SK-N-SH (cell line): Measurements from ENCODE around the gene NUDT19. TPM values are rescaled to one million over a fixed set of nuclear protein-coding genes. Genes with fewer than 3 reads are reported as not detected.

Experiments used
- CTCF ChIA-PET: fragments of 300-600, 350-600 bp; formaldehyde crosslinking; extraction: SDS; loops from one replicate; lab custom pipeline; 2021; lab: Yijun Ruan, JAX
- POLR2A ChIA-PET: fragments of 350-600 bp; sonication (Branson Sonifier 250); formaldehyde crosslinking; extraction: SDS; loops from one replicate; lab custom pipeline; 2020; ENCODE audit warnings: antibody characterized with exemption, inconsistent platforms; lab: Yijun Ruan, JAX
- DNase-seq: peaks from one replicate; pipeline ENCODE4 v3.0.0; 2012
- H2AFZ ChIP-seq: fragments of 200-600 bp; sonication (generic); 2 replicates; pipeline ENCODE4 v1.8.1; 2016; ENCODE audit warnings: antibody characterized with exemption, mild to moderate bottlenecking, low read depth
- H3F3A ChIP-seq: fragments of 200-600 bp; sonication (generic); replicated peaks from 2 replicates; pipeline ENCODE3; 2016; ENCODE audit warnings: antibody characterized with exemption, mild to moderate bottlenecking; ENCODE audit not compliant: insufficient read depth
- H3K27ac ChIP-seq, 2 experiments: fragments of 200-500 bp in 1 of 2; fragments of 200-600 bp in 1 of 2; sonication (Bioruptor generic) in 1 of 2; sonication (generic), shearing (Covaris generic) in 1 of 2; 2 replicates each; pipeline versions ENCODE4 v1.5.1 to v1.6.1; 2014 to 2016; ENCODE audit warnings: low read depth in 2 of 2, inconsistent platforms in 1 of 2, low read length in 1 of 2, mild to moderate bottlenecking in 1 of 2, mixed read lengths in 1 of 2
- H3K27me3 ChIP-seq: fragments of 200-600 bp; sonication (generic), shearing (Covaris generic); 2 replicates; pipeline ENCODE4 v1.6.1; 2016; ENCODE audit warnings: mixed run types; ENCODE audit not compliant: insufficient read depth
- H3K36me3 ChIP-seq, 2 experiments: fragments of 200-500 bp in 1 of 2; fragments of 200-600 bp in 1 of 2; sonication (Bioruptor generic) in 1 of 2; sonication (generic) in 1 of 2; replicated peaks in 1 of 2; 2 replicates each; pipeline versions ENCODE3 to v1.5.1; 2014 to 2016; ENCODE audit warnings: low read length in 1 of 2, mild to moderate bottlenecking in 1 of 2; ENCODE audit not compliant: insufficient read depth in 2 of 2, control insufficient read depth in 1 of 2
- H3K4me1 ChIP-seq, 2 experiments: fragments of 200-500 bp in 1 of 2; fragments of 200-600 bp in 1 of 2; sonication (Bioruptor generic) in 1 of 2; sonication (generic), shearing (Covaris generic) in 1 of 2; 2 replicates each; pipeline versions ENCODE4 v1.5.1 to v1.6.1; 2014 to 2016; ENCODE audit warnings: low read depth in 1 of 2, low read length in 1 of 2, mixed run types in 1 of 2; ENCODE audit not compliant: insufficient read depth in 2 of 2, control insufficient read depth in 1 of 2
- H3K4me2 ChIP-seq: fragments of 200-600 bp; sonication (generic), shearing (Covaris generic); 2 replicates; pipeline ENCODE4 v1.6.1; 2017; ENCODE audit warnings: mixed run types
- H3K4me3 ChIP-seq, 2 experiments: fragments of 200-500 bp in 1 of 2; fragments of 200-600 bp in 1 of 2; sonication (Bioruptor generic) in 1 of 2; sonication (generic), shearing (Covaris generic) in 1 of 2; 2 replicates each; pipeline versions ENCODE4 v1.5.1 to v1.8.1; 2014 to 2016; ENCODE audit warnings: low read depth in 2 of 2, inconsistent platforms in 1 of 2, low read length in 1 of 2, mild to moderate bottlenecking in 1 of 2, mixed read lengths in 1 of 2, moderate library complexity in 1 of 2
- H3K79me2 ChIP-seq: fragments of 200-600 bp; sonication (generic); 2 replicates; pipeline ENCODE4 v1.8.1; 2017; ENCODE audit warnings: mild to moderate bottlenecking; ENCODE audit not compliant: insufficient read depth
- H3K9ac ChIP-seq: fragments of 200-600 bp; sonication (generic); 2 replicates; pipeline ENCODE4 v1.6.1; 2017; ENCODE audit warnings: mixed run types
- H3K9me2 ChIP-seq: fragments of 200-600 bp; sonication (generic); 2 replicates; pipeline ENCODE4 v1.6.1; 2017; ENCODE audit warnings: mixed run types
- H3K9me3 ChIP-seq: fragments of 200-600 bp; sonication (generic); 2 replicates; pipeline ENCODE4 v1.6.1; 2017; ENCODE audit warnings: mixed run types, mild to moderate bottlenecking, moderate library complexity
- H4K20me1 ChIP-seq: fragments of 200-600 bp; sonication (generic); 2 replicates; pipeline ENCODE4 v1.6.1; 2017; ENCODE audit warnings: mild to moderate bottlenecking, mixed run types; ENCODE audit not compliant: insufficient read depth
- CHD2 ChIP-seq: fragments of 150-350 bp; IDR thresholded peaks from 2 replicates; pipeline ENCODE4 v1.6.1; 2018; ENCODE audit warnings: low read length; ENCODE audit not compliant: partially characterized antibody
- ELF1 ChIP-seq: IDR thresholded peaks from 2 replicates; pipeline ENCODE4 v1.4.0; 2012
- EZH2phosphoT487 ChIP-seq: fragments of 200-600 bp; sonication (generic); IDR thresholded peaks from 2 replicates; pipeline ENCODE4 v1.6.1; 2017; ENCODE audit warnings: low read depth, mixed run types, mild to moderate bottlenecking, antibody characterized with exemption, moderate library complexity, borderline replicate concordance
- FOXJ3 ChIP-seq: sonication (generic); formaldehyde crosslinking; IDR thresholded peaks from 2 replicates; pipeline ENCODE4 v1.5.1; 2020; ENCODE audit warnings: mild to moderate bottlenecking, missing genetic modification reagents
- FOXM1 ChIP-seq: IDR thresholded peaks from 2 replicates; pipeline ENCODE4 v1.4.0; 2012; ENCODE audit warnings: low read depth, mild to moderate bottlenecking
- GABPA ChIP-seq: IDR thresholded peaks from 2 replicates; pipeline ENCODE4 v1.4.0; 2012; ENCODE audit warnings: low read depth, mild to moderate bottlenecking
- GATA2 ChIP-seq: sonication (generic); formaldehyde crosslinking; IDR thresholded peaks from 2 replicates; pipeline ENCODE4 v1.5.0; 2020; ENCODE audit warnings: mild to moderate bottlenecking, missing genetic modification reagents
- JUND ChIP-seq: IDR thresholded peaks from 2 replicates; pipeline ENCODE4 v1.4.0; 2012
- MAX ChIP-seq: IDR thresholded peaks from 2 replicates; pipeline ENCODE4 v1.4.0; 2012; ENCODE audit warnings: low read depth
- NFIC ChIP-seq: IDR thresholded peaks from 2 replicates; pipeline ENCODE4 v1.4.0; 2012; ENCODE audit warnings: borderline replicate concordance
- NRF1 ChIP-seq: IDR thresholded peaks from 2 replicates; pipeline ENCODE4 v1.6.1; 2012; ENCODE audit warnings: low read depth, mild to moderate bottlenecking, low read length
- POLR2AphosphoS5 ChIP-seq: IDR thresholded peaks from 2 replicates; pipeline ENCODE4 v1.6.1; 2012; ENCODE audit warnings: low read depth, low read length
- RAD21 ChIP-seq: IDR thresholded peaks from 2 replicates; pipeline ENCODE4 v1.6.1; 2012; ENCODE audit warnings: mild to moderate bottlenecking, low read length
- REST ChIP-seq: IDR thresholded peaks from 2 replicates; pipeline ENCODE4 v1.6.1; 2012; ENCODE audit warnings: mild to moderate bottlenecking, low read depth, low read length, moderate library complexity
- SIN3A ChIP-seq: IDR thresholded peaks from 2 replicates; pipeline ENCODE4 v1.6.1; 2012; ENCODE audit warnings: low read depth, mild to moderate bottlenecking, low read length, moderate library complexity, borderline replicate concordance
- SMC3 ChIP-seq: IDR thresholded peaks from 2 replicates; pipeline ENCODE4 v1.6.1; 2012; ENCODE audit warnings: low read depth, low read length, improper control_type of control experiment
- TAF1 ChIP-seq: IDR thresholded peaks from 2 replicates; pipeline ENCODE4 v1.6.1; 2012; ENCODE audit warnings: low read depth, mild to moderate bottlenecking, low read length, moderate library complexity, borderline replicate concordance
- TCF12 ChIP-seq: IDR thresholded peaks from 2 replicates; pipeline ENCODE4 v1.4.0; 2012
- TEAD4 ChIP-seq: IDR thresholded peaks from 2 replicates; pipeline ENCODE4 v1.4.0; 2012; ENCODE audit warnings: mild to moderate bottlenecking, borderline replicate concordance; ENCODE audit not compliant: insufficient read depth
- USF1 ChIP-seq: IDR thresholded peaks from 2 replicates; pipeline ENCODE4 v1.4.0; 2012; ENCODE audit warnings: low read depth, borderline replicate concordance
- YY1 ChIP-seq: IDR thresholded peaks from 2 replicates; pipeline ENCODE4 v1.4.0; 2012; ENCODE audit warnings: low read depth, mild to moderate bottlenecking
- WGBS: methylation state at CpG from one replicate; pipeline ENCODE4 v1.1.6; 2017; ENCODE audit warnings: low lambda C conversion rate; 5-methylcytosine and 5-hydroxymethylcytosine counted together
- polyA plus RNA-seq, 3 experiments: library from polyadenylated mRNA; depleted of rRNA; stranded (reverse); fragments of >200 nt; gene quantifications; 2 replicates each; pipeline ENCODE4 v1.2.3, GENCODE V29; 2012

The NUDT19 gene
- polyA plus RNA-seq, 1 of the 3 experiments (the other 2 are of a cell fraction), result 6.2 TPM

- H3K27me3 ChIP-seq, result no peaks in the 10 kb centered on the region
- H3K9me3 ChIP-seq, result no peaks in the 10 kb centered on the region
- ChIA-PET POLR2A (no interaction called here), CTCF (no interaction called here)
- H3K4me1 ChIP-seq, result peaks cover 0 to 15% of the 10 kb centered on the region in 2 experiments; a peak in 3 of 4 replicates
- H3F3A ChIP-seq, result no peaks in the 10 kb centered on the region
- H3K9me2 ChIP-seq, result no peaks in the 10 kb centered on the region
- peaks cover 0 to under 1% of the 10 kb centered on the region in 2 experiments for H3K36me3 ChIP-seq
- H2AFZ ChIP-seq, result no peak overlapping the region
- H3K27ac ChIP-seq, result no peak overlapping the region
- peaks cover 13% of the 10 kb centered on the region for H3K79me2 ChIP-seq
- TF ChIP-seq USF1, result no peak
- no peak for TF ChIP-seq ELF1
- no peak for TF ChIP-seq JUND
- TF ChIP-seq TAF1, result no peak
- TF ChIP-seq REST, result no peak
- TF ChIP-seq GATA2 (CRISPR knock-in tag), result no peak
- TF ChIP-seq EZH2phosphoT487, result no peak
- TF ChIP-seq TEAD4, result no peak
- TF ChIP-seq MAX, result no peak
- no peak for TF ChIP-seq NFIC
- TF ChIP-seq NRF1, result no peak
- no peak for DNase-seq
- WGBS, result 100% methylated on average over 1 of the region's 1 CpG
- no peak overlapping the region for H3K4me2 ChIP-seq
- H3K9ac ChIP-seq, result no peak overlapping the region
- H3K4me3 ChIP-seq, result no peak overlapping the region
- no peaks in the 10 kb centered on the region for H4K20me1 ChIP-seq
Observed at GRCh38 chr19:32688311-32688710, 3.3 kb upstream of the NUDT19 start.

DNA sequence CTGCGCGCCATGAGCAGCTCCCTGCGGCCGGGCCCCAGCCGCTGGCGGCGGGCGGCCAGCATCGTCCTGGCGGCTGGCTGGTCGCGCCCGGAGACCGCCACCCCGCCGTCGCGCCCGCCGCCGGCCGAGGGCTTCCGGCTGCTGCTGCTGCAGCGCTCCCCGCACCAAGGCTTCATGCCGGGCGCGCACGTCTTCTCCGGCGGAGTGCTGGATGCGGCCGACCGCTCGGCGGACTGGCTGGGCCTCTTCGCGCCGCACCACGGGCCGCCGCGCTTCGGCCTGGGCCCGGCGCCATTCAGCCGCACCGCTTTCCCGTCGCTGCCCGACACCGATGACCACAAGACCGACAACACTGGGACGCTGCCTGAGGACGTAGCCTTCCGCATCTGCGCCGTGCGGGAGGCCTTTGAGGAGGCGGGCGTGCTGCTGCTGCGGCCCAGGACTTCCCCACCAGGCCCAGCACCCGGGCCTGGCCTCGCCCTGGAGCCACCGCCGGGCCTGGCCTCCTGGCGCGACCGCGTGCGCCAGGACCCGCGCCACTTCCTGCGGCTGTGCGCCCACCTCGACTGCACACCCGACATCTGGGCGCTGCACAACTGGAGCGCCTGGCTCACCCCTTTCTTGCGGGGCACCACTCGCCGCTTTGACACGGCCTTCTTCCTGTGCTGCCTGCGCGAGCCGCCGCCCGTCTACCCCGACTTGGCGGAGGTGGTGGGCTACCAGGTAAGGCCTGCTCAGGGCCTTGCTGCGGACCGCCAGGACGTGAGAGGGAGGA lies 518 bp downstream of the NUDT19 start:
- ChIA-PET CTCF (interaction anchor here (0.5 to 1.4 kb wide), 5 partner anchors 9 to 284 kb away, joined by 3 to 8 read pairs (median 3); partner anchors contain the start of gene RGS9BP), POLR2A (interaction anchor here (0.7 to 1.3 kb wide), 4 partner anchors 9 to 111 kb away, joined by 3 to 10 read pairs (median 5); partner anchors contain the start of gene PDCD5)
- H3K9me3 ChIP-seq, result no peaks in the 10 kb centered on the region
- H3F3A ChIP-seq, result no peaks in the 10 kb centered on the region
- peak overlapping the region; percentile 77 for H2AFZ ChIP-seq
- peak; percentile 81 for DNase-seq
- peak overlapping the region; percentile 92 for H3K9ac ChIP-seq
- 4% methylated on average over 14 of the region's 93 CpGs for WGBS
- peaks cover 51% of the 10 kb centered on the region for H3K79me2 ChIP-seq
- H3K27me3 ChIP-seq, result no peaks in the 10 kb centered on the region
- H3K9me2 ChIP-seq, result no peaks in the 10 kb centered on the region
- peak overlapping the region; percentile 96 for H3K4me2 ChIP-seq
- peak overlapping the region; percentile 80 to 84 for H3K4me3 ChIP-seq
- peaks cover 0 to 16% of the 10 kb centered on the region in 2 experiments; a peak in 3 of 4 replicates for H3K4me1 ChIP-seq
- H4K20me1 ChIP-seq, result peaks cover 17% of the 10 kb centered on the region; the same call in 1 of the 2 replicates
- peaks cover 11 to 13% of the 10 kb centered on the region in 2 experiments for H3K36me3 ChIP-seq
- peak overlapping the region; percentile 50 to 86 for H3K27ac ChIP-seq
- TF ChIP-seq MAX, result peak; percentile 61
- TF ChIP-seq TAF1, result 0 out of 2 replicates have a peak, but pooled peaks have one; percentile 14
- TF ChIP-seq ELF1, result no peak
- TF ChIP-seq YY1, result no peak
- TF ChIP-seq GABPA, result no peak
- no peak for TF ChIP-seq FOXM1
- TF ChIP-seq TCF12, result no peak
- TF ChIP-seq FOXJ3 (CRISPR knock-in tag), result no peak
- TF ChIP-seq SMC3, result no peak
- TF ChIP-seq POLR2AphosphoS5, result no peak; the same call in 1 of the 2 replicates
- no peak for TF ChIP-seq CHD2
- TF ChIP-seq EZH2phosphoT487, result no peak
- no peak for TF ChIP-seq SIN3A
- TF ChIP-seq RAD21, result no peak
- no peak for TF ChIP-seq USF1
